ENCODE measurements around the gene CEACAM18.

The CEACAM18 gene

GRCh38 chr19:51480590-51480989, 2.3 kb downstream of the CEACAM18 start:
- H3K4me3 ChIP-seq (ENCODE audit: low read depth, low read length): no peak overlapping the region
- peak; percentile 63 for DNase-seq (ENCODE audit: low read depth)

GRCh38 chr19:51485960-51486660, 7.8 kb downstream of the CEACAM18 start:
- no peak for DNase-seq (ENCODE audit: low read depth)
- H3K4me3 ChIP-seq (ENCODE audit: low read depth, low read length): no peak overlapping the region
- no peak for TF ChIP-seq MYC (IDR thresholded peaks at IDR 0.05; ENCODE audit: low read depth, low read length)
- TF ChIP-seq POLR2A (IDR thresholded peaks at IDR 0.05; ENCODE audit: extremely low read depth, insufficient read length): no peak
- no peak for TF ChIP-seq CTCF (IDR thresholded peaks at IDR 0.05; ENCODE audit: low read depth, low read length)
- TF ChIP-seq MAX (IDR thresholded peaks at IDR 0.05; ENCODE audit: low read depth, low read length): no peak

More at GRCh38 chr19:51480590-51480989, 2.3 kb downstream of the CEACAM18 start:
- TF ChIP-seq MAX (IDR thresholded peaks at IDR 0.05; ENCODE audit: low read depth, low read length): no peak
- TF ChIP-seq POLR2A (IDR thresholded peaks at IDR 0.05; ENCODE audit: extremely low read depth, insufficient read length): no peak
- no peak for TF ChIP-seq MYC (IDR thresholded peaks at IDR 0.05; ENCODE audit: low read depth, low read length)
- no peak for TF ChIP-seq CTCF (IDR thresholded peaks at IDR 0.05; ENCODE audit: low read depth, low read length)

- no peak overlapping the region for H3K4me3 ChIP-seq (ENCODE audit: low read depth, low read length)
- DNase-seq (ENCODE audit: low read depth): no peak
- no peak for TF ChIP-seq MAX (IDR thresholded peaks at IDR 0.05; ENCODE audit: low read depth, low read length)
- no peak for TF ChIP-seq POLR2A (IDR thresholded peaks at IDR 0.05; ENCODE audit: extremely low read depth, insufficient read length)
- no peak for TF ChIP-seq CTCF (IDR thresholded peaks at IDR 0.05; ENCODE audit: low read depth, low read length)
- TF ChIP-seq MYC (IDR thresholded peaks at IDR 0.05; ENCODE audit: low read depth, low read length): no peak
Observed at GRCh38 chr19:51488491-51488890, 10.2 kb downstream of the CEACAM18 start.

- no peak overlapping the region for H3K4me3 ChIP-seq (ENCODE audit: low read depth, low read length)
- DNase-seq (ENCODE audit: low read depth): no peak
- TF ChIP-seq MAX (IDR thresholded peaks at IDR 0.05; ENCODE audit: low read depth, low read length) (no peak), CTCF (IDR thresholded peaks at IDR 0.05; ENCODE audit: low read depth, low read length) (no peak), POLR2A (IDR thresholded peaks at IDR 0.05; ENCODE audit: extremely low read depth, insufficient read length) (no peak), MYC (IDR thresholded peaks at IDR 0.05; ENCODE audit: low read depth, low read length) (no peak)
Observed at GRCh38 chr19:51489113-51489512, 10.8 kb downstream of the CEACAM18 start.

- no peak overlapping the region for H3K4me3 ChIP-seq (ENCODE audit: low read depth, low read length)
- no peak for TF ChIP-seq MAX (IDR thresholded peaks at IDR 0.05; ENCODE audit: low read depth, low read length)
- no peak for TF ChIP-seq CTCF (IDR thresholded peaks at IDR 0.05; ENCODE audit: low read depth, low read length)
- no peak for TF ChIP-seq POLR2A (IDR thresholded peaks at IDR 0.05; ENCODE audit: extremely low read depth, insufficient read length)
- no peak for DNase-seq (ENCODE audit: low read depth)
Observed at GRCh38 chr19:51490676-51491075, 12.3 kb downstream of the CEACAM18 start.
